ENCODE data around the gene KIRREL3. TPM values are rescaled to one million over a fixed set of nuclear protein-coding genes. Genes with fewer than 3 reads are reported as not detected.

Gene KIRREL3
- total and polyA plus RNA-seq, 2 of the 8 experiments (the other 6 are each of a cell fraction or from before 2014, with no cell fraction given) = 0.29 to 0.32 TPM

GRCh38 chr11:126464796-126465195, 535.8 kb downstream of the KIRREL3 start (continued):
- TF ChIP-seq BACH1 (IDR thresholded peaks at IDR 0.05; ENCODE audit: low read length) (no peak), EP300 (IDR thresholded peaks at IDR 0.05; ENCODE audit: borderline replicate concordance in 1 of 2, low read depth in 2 of 2, low read length in 2 of 2) (no peak), NRF1 (IDR thresholded peaks at IDR 0.05; ENCODE audit: low read depth, low read length) (no peak), E2F6 (IDR thresholded peaks at IDR 0.05) (no peak), CTBP2 (IDR thresholded peaks at IDR 0.05; ENCODE audit: borderline replicate concordance, insufficient read depth, insufficient read length, low read length) (no peak), CHD7 (IDR thresholded peaks at IDR 0.05; ENCODE audit: insufficient replicate concordance, low read length) (no peak), CBX5 (IDR thresholded peaks at IDR 0.05; ENCODE audit: low read depth, low read length) (no peak)

Measured in H1 (cell line).